A673 (cell line): ENCODE results near the gene HOXC12.

ENCODE experiments used
- EZH2 ChIP-seq: fragments of 200-600 bp; sonication (generic); IDR thresholded peaks from 2 replicates; pipeline ENCODE4 v1.6.1; 2017; ENCODE audit warnings: borderline replicate concordance, low read depth, mild to moderate bottlenecking, mixed read lengths, antibody characterized with exemption, low read length; ENCODE audit not compliant: poor library complexity, severe bottlenecking
- TF ChIP-seq, protein P1 (sequence below): fragments of 300-800, 200-600 bp; sonication (generic); conservative IDR thresholded peaks from 2 replicates; pipeline ENCODE4 v1.5.1; 2017; ENCODE audit warnings: low read depth, mild to moderate bottlenecking, antibody characterized with exemption, low read length, moderate library complexity, mixed read lengths

DNA sequence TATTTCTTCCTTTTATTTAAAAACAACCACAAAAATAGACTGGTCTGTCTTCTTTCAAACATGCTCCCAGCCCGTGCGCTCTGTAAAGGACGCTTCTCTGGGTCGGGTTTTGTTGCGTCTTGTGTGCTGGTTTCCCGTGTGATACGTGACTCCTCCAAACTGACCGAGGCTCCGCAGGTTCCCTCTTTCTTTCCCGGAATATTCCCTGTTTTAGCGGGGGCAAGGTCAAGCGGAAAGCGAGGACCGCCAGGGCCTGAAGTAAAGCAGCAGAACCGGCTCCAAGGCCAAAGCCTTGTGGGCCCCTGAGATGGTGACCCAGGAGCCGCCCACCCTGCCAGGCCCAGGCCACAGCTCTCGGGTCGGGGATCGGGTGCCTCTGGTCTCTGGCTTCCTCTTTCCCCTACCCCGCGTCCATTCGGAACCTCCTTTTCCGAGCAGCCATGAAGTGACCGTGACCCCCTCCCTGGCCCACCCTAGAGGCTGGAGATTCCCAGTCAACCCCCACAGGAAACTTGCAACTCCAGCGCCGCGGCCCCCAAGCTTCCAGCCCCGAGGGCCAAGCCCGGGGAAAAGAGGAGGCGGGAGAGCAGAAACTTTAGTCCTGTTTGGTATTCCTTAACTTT lies 29.4 kb downstream of the HOXC12 start:
- TF ChIP-seq, protein P1, sequence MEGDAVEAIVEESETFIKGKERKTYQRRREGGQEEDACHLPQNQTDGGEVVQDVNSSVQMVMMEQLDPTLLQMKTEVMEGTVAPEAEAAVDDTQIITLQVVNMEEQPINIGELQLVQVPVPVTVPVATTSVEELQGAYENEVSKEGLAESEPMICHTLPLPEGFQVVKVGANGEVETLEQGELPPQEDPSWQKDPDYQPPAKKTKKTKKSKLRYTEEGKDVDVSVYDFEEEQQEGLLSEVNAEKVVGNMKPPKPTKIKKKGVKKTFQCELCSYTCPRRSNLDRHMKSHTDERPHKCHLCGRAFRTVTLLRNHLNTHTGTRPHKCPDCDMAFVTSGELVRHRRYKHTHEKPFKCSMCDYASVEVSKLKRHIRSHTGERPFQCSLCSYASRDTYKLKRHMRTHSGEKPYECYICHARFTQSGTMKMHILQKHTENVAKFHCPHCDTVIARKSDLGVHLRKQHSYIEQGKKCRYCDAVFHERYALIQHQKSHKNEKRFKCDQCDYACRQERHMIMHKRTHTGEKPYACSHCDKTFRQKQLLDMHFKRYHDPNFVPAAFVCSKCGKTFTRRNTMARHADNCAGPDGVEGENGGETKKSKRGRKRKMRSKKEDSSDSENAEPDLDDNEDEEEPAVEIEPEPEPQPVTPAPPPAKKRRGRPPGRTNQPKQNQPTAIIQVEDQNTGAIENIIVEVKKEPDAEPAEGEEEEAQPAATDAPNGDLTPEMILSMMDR, result no peak
- TF ChIP-seq EZH2, result no peak
